H9 (cell line): ENCODE data around the gene DBNDD1. TPM values are rescaled to one million over a fixed set of nuclear protein-coding genes. Genes with fewer than 3 reads are reported as not detected.

Experiments used
- DNase-seq: peaks from one replicate; pipeline ENCODE4 v3.0.0-alpha.2; 2017
- H2AFZ ChIP-seq: one replicate; pipeline ENCODE4 v1.6.1; 2013; ENCODE audit warnings: mild to moderate bottlenecking, low read length, control low read depth, moderate library complexity
- H2AK5ac ChIP-seq: 2 replicates; pipeline ENCODE4 v1.6.1; 2013; ENCODE audit warnings: low read length, control low read depth, mixed read lengths; ENCODE audit not compliant: insufficient read length
- H2BK120ac ChIP-seq: one replicate; pipeline ENCODE4 v1.6.1; 2013; ENCODE audit warnings: low read depth, mild to moderate bottlenecking, low read length, control low read depth, inconsistent platforms; ENCODE audit not compliant: poor library complexity, severe bottlenecking
- H2BK12ac ChIP-seq: 2 replicates; pipeline ENCODE4 v1.6.1; 2013; ENCODE audit warnings: low read length, control low read depth, mixed read lengths, low read depth; ENCODE audit not compliant: insufficient read length
- H2BK15ac ChIP-seq: 2 replicates; pipeline ENCODE4 v1.6.1; 2013; ENCODE audit warnings: low read depth, low read length, control low read depth
- H2BK20ac ChIP-seq: one replicate; pipeline ENCODE4 v1.6.1; 2013; ENCODE audit warnings: low read depth, mild to moderate bottlenecking, low read length, control low read depth, inconsistent platforms; ENCODE audit not compliant: poor library complexity, severe bottlenecking
- H2BK5ac ChIP-seq: 2 replicates; pipeline ENCODE4 v1.6.1; 2013; ENCODE audit warnings: low read length, control low read depth, mixed read lengths; ENCODE audit not compliant: insufficient read length
- H3K14ac ChIP-seq: 2 replicates; pipeline ENCODE4 v1.6.1; 2013; ENCODE audit warnings: low read length, control low read depth; ENCODE audit not compliant: insufficient read depth
- H3K18ac ChIP-seq: 2 replicates; pipeline ENCODE4 v1.6.1; 2013; ENCODE audit warnings: low read depth, mild to moderate bottlenecking, mixed read lengths, low read length, control low read depth; ENCODE audit not compliant: insufficient read length
- H3K23ac ChIP-seq: 2 replicates; pipeline ENCODE4 v1.6.1; 2013; ENCODE audit warnings: low read length, control low read depth, mixed read lengths, low read depth; ENCODE audit not compliant: insufficient read length
- H3K23me2 ChIP-seq: 2 replicates; pipeline ENCODE4 v1.6.1; 2013; ENCODE audit warnings: low read depth, mild to moderate bottlenecking, mixed read lengths, low read length, control low read depth; ENCODE audit not compliant: insufficient read length, poor library complexity, severe bottlenecking
- H3K27ac ChIP-seq: 2 replicates; pipeline ENCODE4 v1.5.1; 2013; ENCODE audit warnings: low read length, control low read depth, mixed read lengths, low read depth; ENCODE audit not compliant: insufficient read length
- H3K27me3 ChIP-seq: 2 replicates; pipeline ENCODE4 v1.6.1; 2013; ENCODE audit warnings: low read length, control low read depth, inconsistent platforms; ENCODE audit not compliant: insufficient read depth
- H3K4ac ChIP-seq: 2 replicates; pipeline ENCODE4 v1.6.1; 2013; ENCODE audit warnings: low read depth, mild to moderate bottlenecking, control low read depth, inconsistent platforms, low read length, moderate library complexity
- H3K4me1 ChIP-seq: 2 replicates; pipeline ENCODE4 v1.6.1; 2013; ENCODE audit warnings: low read length, control low read depth, inconsistent platforms; ENCODE audit not compliant: insufficient read depth
- H3K4me2 ChIP-seq: 2 replicates; pipeline ENCODE4 v1.6.1; 2013; ENCODE audit warnings: low read length, control low read depth, mixed read lengths; ENCODE audit not compliant: insufficient read length, insufficient read depth
- H3K56ac ChIP-seq: 2 replicates; pipeline ENCODE4 v1.6.1; 2013; ENCODE audit warnings: low read depth, mild to moderate bottlenecking, mixed read lengths, low read length, control low read depth; ENCODE audit not compliant: insufficient read length
- H3K79me1 ChIP-seq: 2 replicates; pipeline ENCODE4 v1.6.1; 2013; ENCODE audit warnings: low read depth, mild to moderate bottlenecking, moderate library complexity, low read length, control low read depth, inconsistent platforms; ENCODE audit not compliant: insufficient read depth, poor library complexity, severe bottlenecking
- H3K79me2 ChIP-seq: 2 replicates; pipeline ENCODE4 v1.6.1; 2013; ENCODE audit warnings: low read length, control low read depth, inconsistent platforms; ENCODE audit not compliant: insufficient read depth
- H3K9ac ChIP-seq: 2 replicates; pipeline ENCODE4 v1.6.1; 2013; ENCODE audit warnings: low read length, control low read depth, mixed read lengths; ENCODE audit not compliant: insufficient read length; ENCODE audit errors: extremely low read depth
- H3K9me3 ChIP-seq: one replicate; pipeline ENCODE4 v1.6.1; 2013; ENCODE audit warnings: low read depth, low read length, inconsistent platforms; ENCODE audit not compliant: control insufficient read depth
- H3T11ph ChIP-seq: one replicate; pipeline ENCODE4 v1.6.1; 2013; ENCODE audit warnings: mild to moderate bottlenecking, low read length, control low read depth, inconsistent platforms
- H4K20me1 ChIP-seq: one replicate; pipeline ENCODE4 v1.6.1; 2013; ENCODE audit not compliant: control insufficient read depth, insufficient read length, insufficient read depth
- H4K5ac ChIP-seq: 2 replicates; pipeline ENCODE4 v1.6.1; 2013; ENCODE audit warnings: low read depth, mild to moderate bottlenecking, mixed read lengths, low read length, control low read depth; ENCODE audit not compliant: insufficient read length
- H4K8ac ChIP-seq: replicated peaks from 2 replicates; pipeline ENCODE4 v1.6.1; 2013; ENCODE audit warnings: low read length, control low read depth, mixed read lengths, low read depth; ENCODE audit not compliant: insufficient read length
- H4K91ac ChIP-seq: 2 replicates; pipeline ENCODE4 v1.6.1; 2013; ENCODE audit warnings: low read depth, mild to moderate bottlenecking, moderate library complexity, mixed read lengths, low read length, control low read depth; ENCODE audit not compliant: insufficient read length
- H3K27ac Mint-ChIP-seq, 3 experiments: 2 replicates in 2 of 3; 3 replicates in 1 of 3; pipeline ENCODE4 v1.8.0; 2020 to 2021; ENCODE audit warnings: mixed read lengths in 3 of 3, mild to moderate bottlenecking in 1 of 3, moderate library complexity in 1 of 3
- H3K27me3 Mint-ChIP-seq: 2 replicates; pipeline ENCODE4 v1.8.0; 2021; ENCODE audit warnings: low read depth, mild to moderate bottlenecking, moderate library complexity, mixed read lengths
- H3K36me3 Mint-ChIP-seq, 3 experiments: 2 replicates in 2 of 3; 3 replicates in 1 of 3; pipeline ENCODE4 v1.8.0; 2020 to 2021; ENCODE audit warnings: low read depth in 3 of 3, mixed read lengths in 3 of 3; ENCODE audit not compliant: insufficient read depth in 1 of 3
- H3K4me1 Mint-ChIP-seq, 2 experiments: 2 replicates each; pipeline ENCODE4 v1.8.0; 2020; ENCODE audit warnings: mixed read lengths in 2 of 2
- H3K4me3 Mint-ChIP-seq, 2 experiments: 2 replicates in 1 of 2; 3 replicates in 1 of 2; pipeline ENCODE4 v1.8.0; 2020 to 2021; ENCODE audit warnings: mild to moderate bottlenecking in 2 of 2, mixed read lengths in 2 of 2, moderate library complexity in 1 of 2
- H3K9me3 Mint-ChIP-seq, 2 experiments: 2 replicates in 1 of 2; 3 replicates in 1 of 2; pipeline ENCODE4 v1.8.0; 2020; ENCODE audit warnings: mild to moderate bottlenecking in 2 of 2, mixed read lengths in 2 of 2, moderate library complexity in 1 of 2
- CTCF ChIP-seq: fragments of 200-600 bp; sonication (generic); conservative IDR thresholded peaks from 3 replicates; pipeline ENCODE4 v1.8.0; 2021; ENCODE audit warnings: antibody characterized with exemption, mild to moderate bottlenecking
- WGBS: extraction: QIAGEN DNeasy Blood & Tissue Kit; methylation state at CpG from one replicate; pipeline ENCODE4 v1.1.7; 2013; ENCODE audit warnings: missing lambda C conversion rate, low lambda C conversion rate, mixed read lengths; ENCODE audit not compliant: insufficient read length; ENCODE audit errors: extremely low coverage; 5-methylcytosine and 5-hydroxymethylcytosine counted together
- total RNA-seq: library from RNA; stranded (reverse); gene quantifications from 2 replicates; pipeline ENCODE4 v1.2.1, GENCODE V29; 2021

The DBNDD1 gene
- total RNA-seq, 1 experiment from 2014 or later, result 87.3 TPM

GRCh38 chr16:89971495-89972243 is 47.6 kb downstream of the DBNDD1 start:
- no CpG with 5 or more reads among the region's 42 CpGs for WGBS
- TF ChIP-seq CTCF, result no peak

More at GRCh38 chr16:89971495-89972243, 47.6 kb downstream of the DBNDD1 start:
- Mint-ChIP-seq H3K27me3 (peaks cover 20% of the 10 kb centered on the region), H3K36me3 (peaks cover 24 to 39% (median 32%) of the 10 kb centered on the region in 3 experiments), H3K9me3 (peaks cover 16 to 22% of the 10 kb centered on the region in 2 experiments), H3K4me3 (peak overlapping the region; percentile 97 to 99), H3K4me1 (peaks cover 12 to 16% of the 10 kb centered on the region in 2 experiments), H3K27ac (peak overlapping the region in 2 of 3 experiments; percentile 28 to 90; a peak in 2 of 7 replicates)
- H3K79me1 ChIP-seq, result no peaks in the 10 kb centered on the region
- no peak overlapping the region for H3K4ac ChIP-seq
- H3K9ac ChIP-seq, result peak overlapping the region; percentile 77
- H3K27me3 ChIP-seq, result no peaks in the 10 kb centered on the region
- H2BK12ac ChIP-seq, result no peak overlapping the region
- H3T11ph ChIP-seq, result no peak overlapping the region
- H4K91ac ChIP-seq, result no peak overlapping the region
- H4K20me1 ChIP-seq, result no peaks in the 10 kb centered on the region
- no peak overlapping the region for H2BK15ac ChIP-seq
- H3K4me2 ChIP-seq, result peak overlapping the region; percentile 77
- H3K23me2 ChIP-seq, result peaks cover 13% of the 10 kb centered on the region
- H2BK120ac ChIP-seq, result no peak overlapping the region
- H2BK5ac ChIP-seq, result no peak overlapping the region
- H3K56ac ChIP-seq, result no peak overlapping the region
- DNase-seq, result no peak
- peak overlapping the region; percentile 61 for H3K14ac ChIP-seq
- no peaks in the 10 kb centered on the region for H3K9me3 ChIP-seq
- no peak overlapping the region for H2BK20ac ChIP-seq
- no peak overlapping the region for H3K27ac ChIP-seq
- H3K4me1 ChIP-seq, result no peaks in the 10 kb centered on the region
- H2AK5ac ChIP-seq, result no peak overlapping the region
- no peak overlapping the region for H2AFZ ChIP-seq
- no peak overlapping the region for H4K8ac ChIP-seq
- no peak overlapping the region for H4K5ac ChIP-seq
- H3K79me2 ChIP-seq, result peaks cover 4% of the 10 kb centered on the region; the same call in 1 of the 2 replicates
- H3K23ac ChIP-seq, result no peak overlapping the region
- H3K18ac ChIP-seq, result peak overlapping the region; percentile 83
